ENCODE data around the gene MLXIP.

The MLXIP gene

GRCh38 chr12:122057007-122057735 is 21.4 kb upstream of the MLXIP start:
- TF ChIP-seq CTCF (IDR thresholded peaks at IDR 0.05; ENCODE audit: insufficient read depth, missing control alignments): no peak
- FAIRE-seq (no peak), DNase-seq (ENCODE audit: insufficient read length, low spot score) (no peak)

GRCh38 chr12:122057769-122058168 is 20.8 kb upstream of the MLXIP start:
- FAIRE-seq: no peak
- TF ChIP-seq CTCF (IDR thresholded peaks at IDR 0.05; ENCODE audit: insufficient read depth, missing control alignments): no peak
- DNase-seq (ENCODE audit: insufficient read length, low spot score): no peak

- no peak for TF ChIP-seq CTCF (IDR thresholded peaks at IDR 0.05; ENCODE audit: insufficient read depth, missing control alignments)
- FAIRE-seq (no peak), DNase-seq (ENCODE audit: insufficient read length, low spot score) (no peak)
Observed at GRCh38 chr12:122058549-122059149, 19.9 kb upstream of the MLXIP start.

- TF ChIP-seq CTCF (IDR thresholded peaks at IDR 0.05; ENCODE audit: insufficient read depth, missing control alignments): no peak
- FAIRE-seq (no peak), DNase-seq (ENCODE audit: insufficient read length, low spot score) (no peak)
Observed at GRCh38 chr12:122059203-122059960, 19.2 kb upstream of the MLXIP start.

GRCh38 chr12:122060081-122060501 is 18.5 kb upstream of the MLXIP start:
- DNase-seq (ENCODE audit: insufficient read length, low spot score) (no peak), FAIRE-seq (no peak)
- no peak for TF ChIP-seq CTCF (IDR thresholded peaks at IDR 0.05; ENCODE audit: insufficient read depth, missing control alignments)

GRCh38 chr12:122061253-122061652 is 17.3 kb upstream of the MLXIP start:
- DNase-seq (ENCODE audit: insufficient read length, low spot score) (no peak), FAIRE-seq (no peak)
- no peak for TF ChIP-seq CTCF (IDR thresholded peaks at IDR 0.05; ENCODE audit: insufficient read depth, missing control alignments)

Measured in D721Med (cell line).